Neuronal stem cell (in vitro differentiated cells): ENCODE data around the gene ANKMY1.

Experiments
- DNase-seq: peaks from one replicate; pipeline ENCODE4 v3.0.0-alpha.2; 2013; ENCODE audit warnings: low spot score
- H2AFZ ChIP-seq: one replicate; pipeline ENCODE4 v1.6.1; 2013; ENCODE audit warnings: mild to moderate bottlenecking, low read length, inconsistent platforms
- H2AK5ac ChIP-seq: 2 replicates; pipeline ENCODE4 v1.6.1; 2013; ENCODE audit warnings: low read depth, mild to moderate bottlenecking, inconsistent platforms, low read length, moderate library complexity, mixed read lengths
- H2BK120ac ChIP-seq: 2 replicates; pipeline ENCODE4 v1.6.1; 2013; ENCODE audit warnings: low read depth, mild to moderate bottlenecking, inconsistent platforms, low read length, moderate library complexity, mixed read lengths
- H2BK12ac ChIP-seq: one replicate; pipeline ENCODE4 v1.6.1; 2013; ENCODE audit warnings: low read length, inconsistent platforms
- H2BK15ac ChIP-seq: 2 replicates; pipeline ENCODE4 v1.6.1; 2013; ENCODE audit warnings: mild to moderate bottlenecking, low read length, inconsistent platforms, mixed read lengths
- H2BK5ac ChIP-seq: one replicate; pipeline ENCODE4 v1.6.1; 2013; ENCODE audit warnings: inconsistent platforms, mild to moderate bottlenecking, low read length, moderate library complexity
- H3K14ac ChIP-seq: one replicate; pipeline ENCODE4 v1.6.1; 2013; ENCODE audit warnings: low read length, inconsistent platforms
- H3K18ac ChIP-seq: 2 replicates; pipeline ENCODE4 v1.6.1; 2013; ENCODE audit warnings: low read length, inconsistent platforms
- H3K23ac ChIP-seq: 2 replicates; pipeline ENCODE4 v1.6.1; 2013; ENCODE audit warnings: low read depth, mild to moderate bottlenecking, mixed read lengths, low read length, inconsistent platforms; ENCODE audit not compliant: poor library complexity
- H3K27ac ChIP-seq: replicated peaks from 3 replicates; pipeline ENCODE4 v1.5.1; 2013; ENCODE audit warnings: low read length, inconsistent platforms
- H3K27me3 ChIP-seq, 3 experiments: 2 replicates each; pipeline ENCODE4 v1.6.1; 2013; ENCODE audit warnings: low read length in 3 of 3, mild to moderate bottlenecking in 2 of 3, inconsistent platforms in 1 of 3, low read depth in 1 of 3, mixed read lengths in 1 of 3, moderate library complexity in 1 of 3; ENCODE audit not compliant: control insufficient read depth in 3 of 3, insufficient read depth in 3 of 3
- H3K36me3 ChIP-seq, 2 donors: replicated peaks in 1 of 2; 2 replicates each; pipeline ENCODE4 v1.6.1; 2013; ENCODE audit warnings: low read length in 2 of 2; ENCODE audit not compliant: control insufficient read depth in 2 of 2, insufficient read depth in 2 of 2
- H3K4ac ChIP-seq: 2 replicates; pipeline ENCODE4 v1.6.1; 2013; ENCODE audit warnings: inconsistent platforms, mild to moderate bottlenecking, low read length, moderate library complexity
- H3K4me1 ChIP-seq, 2 donors: 1 replicate in 1 of 2; 2 replicates in 1 of 2; pipeline ENCODE4 v1.6.1; 2013; ENCODE audit warnings: low read length in 2 of 2, low read depth in 1 of 2; ENCODE audit not compliant: control insufficient read depth in 2 of 2, insufficient read depth in 1 of 2
- H3K4me2 ChIP-seq: one replicate; pipeline ENCODE4 v1.6.1; 2013; ENCODE audit warnings: mild to moderate bottlenecking, low read length, inconsistent platforms; ENCODE audit not compliant: insufficient read depth, poor library complexity, severe bottlenecking
- H3K4me3 ChIP-seq, 2 donors: 2 replicates each; pipeline ENCODE4 v1.5.1; 2013; ENCODE audit warnings: low read length in 2 of 2, mild to moderate bottlenecking in 2 of 2, inconsistent platforms in 1 of 2, moderate library complexity in 1 of 2
- H3K79me1 ChIP-seq: one replicate; pipeline ENCODE4 v1.6.1; 2013; ENCODE audit warnings: low read depth, mild to moderate bottlenecking, inconsistent platforms, low read length, moderate library complexity
- H3K9ac ChIP-seq: one replicate; pipeline ENCODE4 v1.6.1; 2013; ENCODE audit warnings: mild to moderate bottlenecking, low read depth, low read length, inconsistent platforms; ENCODE audit not compliant: poor library complexity
- H3K9me3 ChIP-seq, 2 donors: replicated peaks in 1 of 2; 2 replicates each; pipeline versions ENCODE3 to v1.6.1; 2013; ENCODE audit warnings: low read length in 2 of 2, mild to moderate bottlenecking in 2 of 2, inconsistent platforms in 1 of 2, low read depth in 1 of 2, mixed read lengths in 1 of 2, moderate library complexity in 1 of 2; ENCODE audit not compliant: control insufficient read depth in 2 of 2, insufficient read depth in 1 of 2
- H4K8ac ChIP-seq: one replicate; pipeline ENCODE4 v1.6.1; 2013; ENCODE audit warnings: low read depth, mild to moderate bottlenecking, inconsistent platforms, low read length, moderate library complexity
- H4K91ac ChIP-seq: one replicate; pipeline ENCODE4 v1.6.1; 2013; ENCODE audit warnings: low read length, low read depth, mild to moderate bottlenecking, inconsistent platforms; ENCODE audit not compliant: poor library complexity
- WGBS, 2 donors: extraction: QIAGEN DNeasy Blood & Tissue Kit; methylation state at CpG; one replicate each; pipeline ENCODE4 v1.1.7; 2013; ENCODE audit warnings: missing lambda C conversion rate in 2 of 2, mixed read lengths in 1 of 2; ENCODE audit not compliant: insufficient read length in 2 of 2, insufficient replicate concordance in 1 of 2; ENCODE audit errors: extremely low coverage in 2 of 2; 5-methylcytosine and 5-hydroxymethylcytosine counted together

Gene ANKMY1

GRCh38 chr2:240445961-240446663, 111.7 kb downstream of the ANKMY1 start:
- no peak overlapping the region for H4K8ac ChIP-seq
- H2AK5ac ChIP-seq, result no peak overlapping the region
- H3K36me3 ChIP-seq, result peaks cover 18 to 27% of the 10 kb centered on the region in 2 donors
- no peak overlapping the region for H2BK120ac ChIP-seq
- H3K9ac ChIP-seq, result no peak overlapping the region
- no peak overlapping the region for H4K91ac ChIP-seq
- peaks cover 13 to 14% of the 10 kb centered on the region in 2 donors for H3K4me1 ChIP-seq
- H2BK12ac ChIP-seq, result no peak overlapping the region
- peak overlapping the region in 1 of 2 donors; percentile 44 for H3K4me3 ChIP-seq
- H3K27ac ChIP-seq, result no peak overlapping the region
- H2BK5ac ChIP-seq, result peak overlapping the region; percentile 53
- H3K79me1 ChIP-seq, result peaks cover 53% of the 10 kb centered on the region
- no peaks in the 10 kb centered on the region for H3K27me3 ChIP-seq
- H3K18ac ChIP-seq, result no peak overlapping the region
- H2AFZ ChIP-seq, result no peak overlapping the region
- no CpG with 5 or more reads among the region's 24 CpGs for WGBS, 2 donors
- H3K4me2 ChIP-seq, result no peak overlapping the region
- no peak for DNase-seq
- H3K9me3 ChIP-seq, result no peaks in the 10 kb centered on the region
- H3K23ac ChIP-seq, result peak overlapping the region; percentile 75
- no peak overlapping the region for H3K4ac ChIP-seq
- no peak overlapping the region for H2BK15ac ChIP-seq
- H3K14ac ChIP-seq, result no peak overlapping the region

DNA sequence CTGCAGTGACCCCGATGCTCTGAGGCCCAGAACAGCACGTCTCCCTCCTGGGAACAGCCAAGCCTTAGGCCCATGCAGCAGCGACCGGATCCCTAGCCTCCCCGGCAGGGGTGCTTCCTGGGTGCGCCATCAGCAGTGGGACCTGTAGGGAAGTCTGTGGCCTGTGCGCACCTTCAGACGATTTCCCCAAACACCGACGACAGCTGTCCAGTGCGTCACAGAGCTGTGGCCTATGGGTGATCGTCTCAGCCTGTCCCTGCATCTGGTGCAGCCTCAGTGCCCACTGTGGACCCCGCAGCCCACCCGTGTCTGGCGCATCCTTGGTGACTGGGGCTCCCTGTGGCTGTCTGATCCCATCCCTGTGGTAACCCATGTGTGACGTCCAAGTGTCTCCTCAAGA, 113.3 kb downstream of the ANKMY1 start:
- H3K4ac ChIP-seq, result no peak overlapping the region
- H2AK5ac ChIP-seq, result no peak overlapping the region
- no peak overlapping the region for H3K18ac ChIP-seq
- H2BK5ac ChIP-seq, result no peak overlapping the region
- peaks cover 24 to 36% of the 10 kb centered on the region in 2 donors for H3K36me3 ChIP-seq
- no peak overlapping the region for H3K4me2 ChIP-seq
- no CpG with 5 or more reads among the region's 16 CpGs for WGBS, 2 donors
- no peak overlapping the region for H2BK12ac ChIP-seq
- peak overlapping the region; percentile 44 for H3K9ac ChIP-seq
- H3K14ac ChIP-seq, result peak overlapping the region; percentile 3
- H2BK120ac ChIP-seq, result no peak overlapping the region
- H3K27me3 ChIP-seq, result no peaks in the 10 kb centered on the region
- DNase-seq, result no peak
- H2AFZ ChIP-seq, result no peak overlapping the region
- H3K23ac ChIP-seq, result no peak overlapping the region
- H3K4me1 ChIP-seq, result peaks cover under 1% of the 10 kb centered on the region in 2 donors
- H3K9me3 ChIP-seq, result no peaks in the 10 kb centered on the region
- no peak overlapping the region for H3K27ac ChIP-seq
- H2BK15ac ChIP-seq, result no peak overlapping the region
- H4K91ac ChIP-seq, result no peak overlapping the region
- H3K4me3 ChIP-seq, result no peak overlapping the region
- peaks cover 61% of the 10 kb centered on the region for H3K79me1 ChIP-seq
- H4K8ac ChIP-seq, result no peak overlapping the region

DNA sequence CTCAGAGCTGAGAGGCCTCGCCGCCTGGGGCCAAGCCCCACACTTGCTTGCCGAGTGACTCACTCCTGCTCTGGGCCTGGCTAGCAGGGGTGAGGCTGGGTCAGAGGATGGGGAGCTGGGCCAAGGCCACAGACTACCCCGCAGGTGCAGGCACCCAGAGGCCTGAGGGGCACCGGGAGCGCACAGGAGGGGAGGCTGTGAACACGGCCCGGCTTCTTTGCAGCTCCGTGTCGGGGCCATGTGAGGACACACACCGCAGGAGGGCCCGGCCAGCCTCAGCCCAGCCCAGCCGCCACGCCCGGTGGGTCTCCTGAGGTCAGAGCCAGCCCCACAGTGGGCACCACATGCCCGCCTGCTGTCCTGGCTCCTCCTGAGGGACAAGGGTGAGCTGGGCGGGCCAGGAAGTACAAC, 113.9 kb downstream of the ANKMY1 start:
- Histone ChIP-seq H3K4me2 (no peak overlapping the region), H3K4me3 (no peak overlapping the region), H2AK5ac (no peak overlapping the region), H3K27ac (no peak overlapping the region), H2BK5ac (no peak overlapping the region), H4K8ac (no peak overlapping the region), H3K9ac (no peak overlapping the region), H3K4ac (no peak overlapping the region), H2AFZ (no peak overlapping the region), H3K27me3 (no peaks in the 10 kb centered on the region), H3K79me1 (peaks cover 64% of the 10 kb centered on the region), H3K23ac (no peak overlapping the region), H3K9me3 (no peaks in the 10 kb centered on the region), H3K36me3 (peaks cover 26 to 37% of the 10 kb centered on the region in 2 donors), H4K91ac (no peak overlapping the region), H2BK12ac (no peak overlapping the region), H2BK15ac (no peak overlapping the region), H3K18ac (no peak overlapping the region), H2BK120ac (no peak overlapping the region), H3K14ac (peak overlapping the region; percentile 21), H3K4me1 (no peaks in the 10 kb centered on the region)
- no CpG with 5 or more reads among the region's 17 CpGs for WGBS, 2 donors
- no peak for DNase-seq

- Histone ChIP-seq H3K4me2 (no peak overlapping the region), H2BK120ac (no peak overlapping the region), H2BK15ac (no peak overlapping the region), H3K9ac (peak overlapping the region; percentile 4), H3K4me1 (peaks cover under 1 to 4% of the 10 kb centered on the region in 2 donors), H3K36me3 (peaks cover 26 to 37% of the 10 kb centered on the region in 2 donors), H3K23ac (no peak overlapping the region), H4K8ac (no peak overlapping the region), H3K27me3 (no peaks in the 10 kb centered on the region), H2AK5ac (peak overlapping the region; percentile 70), H3K79me1 (peaks cover 62% of the 10 kb centered on the region), H3K4ac (no peak overlapping the region), H3K18ac (no peak overlapping the region), H3K4me3 (no peak overlapping the region), H2BK12ac (peak overlapping the region; percentile 84), H3K27ac (no peak overlapping the region), H3K9me3 (no peaks in the 10 kb centered on the region), H2BK5ac (no peak overlapping the region), H2AFZ (no peak overlapping the region), H3K14ac (peak overlapping the region; percentile 56), H4K91ac (no peak overlapping the region)
- no peak for DNase-seq
- no CpG with 5 or more reads among the region's 25 CpGs for WGBS, 2 donors
Measured at GRCh38 chr2:240442891-240443715, 114.7 kb downstream of the ANKMY1 start.
